Daoy (cell line): ENCODE data around the gene CKAP5. TPM values are rescaled to one million over a fixed set of nuclear protein-coding genes. Genes with fewer than 3 reads are reported as not detected.
"Not testable (repeated sequence)": the region's sequence is repeated elsewhere in the genome, so short reads cannot be mapped to it uniquely, and the experiment has no call there.

Experiments
- DNase-seq: peaks from one replicate; pipeline ENCODE4 v3.0.0-alpha.2; 2015; ENCODE audit warnings: low read depth
- total RNA-seq: library from RNA; depleted of rRNA; stranded (reverse); fragments of >200 nt; shearing (Covaris generic); gene quantifications from 2 replicates; pipeline ENCODE4 v1.2.3, GENCODE V29; 2014

CKAP5 gene
- total RNA-seq, 1 experiment from 2014 or later, result 96.6 TPM

DNA sequence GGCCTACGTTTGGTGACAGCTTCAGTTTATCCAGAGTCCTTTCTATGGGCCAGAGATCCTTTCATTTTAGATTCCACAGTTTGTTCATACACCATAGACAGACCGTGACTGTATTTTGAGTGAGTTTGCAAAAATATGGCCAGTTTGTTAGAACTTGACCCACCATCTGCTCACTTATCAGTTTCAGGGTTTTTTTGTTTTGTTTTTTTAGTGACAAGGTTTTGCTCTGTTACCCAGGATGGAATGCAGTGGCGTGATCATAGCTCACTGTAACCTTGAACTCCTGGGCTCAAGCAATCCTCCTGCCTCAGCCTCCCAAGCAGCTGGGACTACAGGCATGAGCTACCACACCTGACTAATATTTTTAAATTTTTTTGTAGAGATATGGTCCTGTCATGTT lies 9.1 kb upstream of the CKAP5 start:
- DNase-seq, result no peak

DNA sequence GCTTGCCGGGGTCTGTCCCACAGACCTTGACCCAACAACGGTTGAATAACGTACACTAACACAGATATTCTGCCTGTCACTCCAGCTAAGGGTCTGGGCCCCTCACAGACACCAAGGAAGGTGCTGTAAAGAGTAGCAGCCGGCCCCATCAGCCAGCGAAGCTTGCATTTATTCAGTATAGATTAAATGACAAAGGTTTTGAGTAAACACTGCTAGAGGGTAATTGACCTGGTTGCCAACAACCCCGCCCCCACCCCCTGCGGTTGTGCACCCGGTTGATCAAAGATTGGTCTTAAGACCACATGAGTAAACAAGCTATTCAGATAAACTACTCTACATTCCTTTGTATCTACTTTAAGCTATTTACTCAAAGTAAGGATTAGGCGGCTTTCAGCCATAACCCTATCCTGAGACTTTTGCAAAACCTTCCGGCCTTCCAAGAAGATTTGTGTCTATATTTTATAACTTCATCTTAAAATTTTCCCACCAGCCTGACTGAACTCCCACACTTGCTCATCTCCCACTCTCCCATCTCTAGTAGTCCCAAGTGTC lies 4.8 kb upstream of the CKAP5 start:
- no peak for DNase-seq

DNA sequence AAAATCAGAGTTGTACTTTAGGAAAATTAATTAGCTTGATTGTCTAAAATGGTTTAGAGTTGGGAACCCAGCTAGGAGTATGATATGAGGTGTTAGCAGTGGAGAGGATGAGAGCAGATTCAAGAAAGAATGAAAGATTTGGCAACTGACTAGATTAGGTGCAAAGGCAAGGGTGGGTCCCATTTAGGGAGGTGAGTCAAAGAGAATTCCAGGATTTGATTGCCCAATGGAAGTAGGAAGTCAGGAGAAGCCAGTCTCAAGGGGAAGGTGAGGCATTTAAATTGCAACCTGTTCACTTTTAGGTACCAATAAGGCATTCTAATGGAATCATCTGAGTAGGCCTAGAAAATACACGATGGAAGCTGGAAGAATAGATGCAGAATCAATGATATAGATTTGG lies 3.6 kb upstream of the CKAP5 start:
- no peak for DNase-seq

DNA sequence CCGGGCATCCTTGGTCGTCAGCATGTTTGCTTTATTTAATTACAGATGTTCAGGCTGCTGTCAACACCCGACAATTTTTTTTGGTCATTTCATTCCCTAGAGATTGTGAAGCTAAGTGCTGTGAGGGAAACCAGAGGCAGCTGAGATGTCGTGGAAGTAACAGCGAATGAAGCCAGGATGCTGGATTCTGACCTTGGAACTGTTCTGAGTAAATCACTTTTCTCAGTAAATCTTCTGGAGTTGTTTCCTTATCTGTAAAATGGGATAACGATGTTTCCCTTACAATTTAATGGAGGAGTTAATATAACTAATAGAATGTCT lies 390 bp upstream of the CKAP5 start:
- DNase-seq, result no peak

DNA sequence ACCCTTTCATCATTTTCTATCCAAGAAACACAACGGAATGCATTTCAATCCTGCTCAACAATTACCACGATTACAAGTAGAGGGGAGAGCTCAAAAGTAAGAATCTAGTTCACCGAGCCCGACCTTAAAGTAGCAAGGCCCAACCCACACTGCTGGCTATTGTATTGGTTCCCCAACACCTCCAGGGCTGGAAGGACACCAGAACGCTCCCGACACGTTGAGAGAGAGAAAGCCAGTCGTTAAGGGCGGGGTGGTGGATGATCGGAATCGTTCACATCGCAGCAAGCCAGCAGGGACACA lies 690 bp downstream of the CKAP5 start:
- no peak for DNase-seq

DNA sequence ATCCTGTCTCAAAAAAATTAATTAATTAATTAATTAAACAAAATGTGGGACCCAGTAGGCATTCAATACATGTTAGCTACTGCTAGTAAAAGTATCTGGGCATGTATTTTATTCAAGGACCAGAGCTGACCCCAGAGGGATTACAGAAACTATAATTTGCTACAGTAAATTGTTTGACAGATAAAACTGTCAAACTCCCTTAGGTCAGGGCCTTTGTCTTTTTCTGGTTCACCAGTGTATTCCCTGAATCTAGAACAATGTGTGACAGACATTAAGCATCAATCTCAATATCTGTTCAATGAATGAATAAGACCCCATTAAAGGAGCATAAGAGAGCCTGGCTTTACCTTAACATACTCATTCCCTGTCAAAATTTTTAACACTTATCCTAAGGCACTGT lies 6.0 kb downstream of the CKAP5 start:
- no peak for DNase-seq

DNA sequence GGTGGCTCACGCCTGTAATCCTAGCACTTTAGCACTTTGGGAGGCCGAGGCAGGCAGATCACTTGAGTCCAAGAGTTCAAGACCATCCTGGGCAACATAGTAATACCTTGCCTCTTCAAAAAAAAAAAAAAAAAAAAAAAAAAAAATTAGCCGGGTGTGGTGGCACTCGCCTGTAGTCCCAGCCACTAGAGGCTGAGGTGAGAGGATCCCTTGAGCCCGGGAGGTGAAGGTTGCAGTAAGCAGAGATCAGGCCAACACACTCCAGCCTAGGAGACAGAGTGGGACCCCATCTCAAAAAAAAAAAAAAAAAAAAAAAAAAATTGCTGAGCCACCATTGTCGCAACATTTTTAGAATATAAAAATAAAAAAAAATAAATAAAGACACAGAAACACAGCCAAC lies 7.6 kb downstream of the CKAP5 start:
- no peak for DNase-seq

DNA sequence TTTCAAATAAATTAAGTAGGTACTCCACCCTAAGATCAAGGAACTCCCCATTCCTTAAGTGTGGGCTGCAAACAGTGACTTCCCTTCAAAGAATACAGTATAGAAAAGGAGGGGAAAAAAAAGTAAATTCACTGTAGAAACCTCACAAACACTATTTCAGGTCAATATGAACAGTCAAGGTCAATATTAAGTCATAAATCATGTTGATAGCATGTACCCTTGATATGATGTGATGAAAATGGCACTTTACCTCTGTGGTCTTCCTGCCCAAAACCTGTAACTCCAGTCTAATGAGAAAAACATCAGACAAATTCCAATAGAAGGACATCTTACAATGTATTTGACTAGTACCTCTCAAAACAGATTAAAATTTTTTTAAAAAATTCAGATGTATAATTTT lies 8.2 kb downstream of the CKAP5 start:
- DNase-seq, result no peak

DNA sequence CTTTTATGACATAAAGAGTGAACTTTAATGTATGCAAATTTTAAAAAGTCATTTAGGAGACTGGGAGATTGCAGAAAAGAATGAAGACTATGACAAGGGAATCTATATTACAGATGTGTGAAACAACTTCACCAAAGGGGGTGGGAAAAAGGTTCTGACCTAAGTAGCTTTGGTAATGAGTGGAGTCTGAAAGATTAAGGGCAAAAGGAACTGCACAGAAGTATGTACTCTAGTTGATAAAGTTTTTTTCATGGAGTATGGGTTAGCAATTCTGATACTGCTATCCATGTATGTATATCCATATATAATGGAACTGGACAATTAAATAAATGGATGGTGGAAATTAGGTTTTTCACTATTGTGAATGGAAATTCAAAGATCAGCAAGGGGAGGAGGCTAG lies 9.2 kb downstream of the CKAP5 start:
- DNase-seq, result no peak

DNA sequence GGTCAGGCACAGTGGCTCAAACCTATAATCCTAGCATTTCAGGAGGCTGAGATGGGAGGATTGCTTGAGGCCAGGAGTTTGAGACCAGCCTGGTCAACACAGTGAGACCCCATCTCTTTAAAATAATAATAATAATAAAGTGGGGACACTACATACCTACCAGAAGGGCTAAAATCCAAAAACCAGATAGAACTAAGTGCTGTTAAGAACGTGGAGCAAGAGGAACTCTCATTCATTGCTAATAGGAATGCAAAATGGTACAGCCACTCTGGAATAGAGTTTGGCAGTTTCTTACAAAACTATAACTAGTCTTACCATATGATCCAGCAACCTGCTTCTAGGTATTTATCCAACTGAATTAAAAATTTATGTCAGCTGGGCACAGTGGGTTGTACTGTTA lies 9.6 kb downstream of the CKAP5 start:
- DNase-seq, result no peak

DNA sequence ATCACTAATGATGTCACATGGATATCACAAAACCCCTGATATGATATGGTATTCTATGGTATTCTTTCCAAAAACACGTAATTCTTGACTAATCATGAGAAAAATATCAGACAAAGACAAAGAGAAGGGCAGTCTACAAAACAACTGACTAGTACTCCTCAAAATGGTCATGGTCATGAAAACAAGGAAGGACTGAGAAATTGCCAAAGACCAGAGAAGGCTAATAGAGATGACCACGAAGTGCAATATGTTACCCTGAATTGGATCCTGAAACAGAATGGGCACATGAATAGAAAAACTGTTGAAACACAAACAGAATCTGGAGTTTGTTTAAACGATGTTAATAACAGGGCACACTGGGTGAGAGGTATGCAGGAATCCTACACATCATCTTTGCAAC lies 10.2 kb downstream of the CKAP5 start:
- no peak for DNase-seq

DNA sequence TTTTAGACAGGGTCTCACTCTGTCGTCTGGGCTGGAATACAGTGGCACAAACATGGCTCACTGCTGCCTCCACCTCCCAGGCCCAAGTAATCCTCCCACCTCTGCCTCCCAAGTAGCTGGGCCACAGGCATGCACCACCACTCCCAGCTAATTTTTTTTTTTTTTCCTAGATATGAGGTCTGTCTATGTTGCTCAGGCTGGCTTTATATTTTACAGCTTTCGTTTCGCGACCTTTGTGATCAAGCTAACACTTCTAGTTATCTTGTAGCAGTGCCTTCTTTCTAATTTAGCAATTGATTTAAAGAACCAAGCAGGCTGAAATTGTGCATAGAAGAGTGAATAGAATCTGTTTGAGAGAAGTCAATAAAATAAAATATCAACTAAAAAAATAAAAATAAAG lies 11.3 kb downstream of the CKAP5 start:
- no peak for DNase-seq

DNA sequence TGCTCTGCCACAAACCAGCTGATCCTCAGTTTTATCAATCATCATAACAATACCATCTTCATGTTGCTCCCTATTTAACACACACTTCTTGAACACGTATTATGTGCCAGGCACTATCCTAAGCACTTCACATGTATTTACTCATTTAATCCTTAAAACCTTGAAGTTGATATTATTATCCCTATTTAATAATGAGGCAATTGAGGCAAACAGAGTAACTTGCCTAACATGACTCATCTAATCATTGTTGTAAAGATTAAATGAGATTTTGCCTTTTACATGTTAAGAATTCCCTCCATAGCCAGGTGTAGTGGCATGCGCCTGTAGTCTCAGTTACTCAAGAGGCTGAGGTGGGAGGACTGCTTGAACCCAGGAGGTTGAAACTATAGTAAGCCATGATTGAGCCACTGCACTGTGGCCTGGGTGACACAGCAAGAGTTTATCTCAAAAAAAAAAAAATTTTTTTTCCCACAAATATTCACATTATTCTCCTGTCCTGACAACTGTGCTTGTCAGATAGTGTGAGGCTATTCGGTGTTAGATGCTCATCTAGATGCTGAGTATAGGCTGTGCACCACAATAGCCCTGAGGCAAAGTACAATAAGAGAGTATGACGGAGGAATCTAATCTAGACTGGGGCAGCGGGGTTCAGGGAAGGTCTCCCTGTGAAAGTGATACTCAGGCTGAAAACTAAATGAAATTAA lies 13.4 kb downstream of the CKAP5 start:
- no peak for DNase-seq

DNA sequence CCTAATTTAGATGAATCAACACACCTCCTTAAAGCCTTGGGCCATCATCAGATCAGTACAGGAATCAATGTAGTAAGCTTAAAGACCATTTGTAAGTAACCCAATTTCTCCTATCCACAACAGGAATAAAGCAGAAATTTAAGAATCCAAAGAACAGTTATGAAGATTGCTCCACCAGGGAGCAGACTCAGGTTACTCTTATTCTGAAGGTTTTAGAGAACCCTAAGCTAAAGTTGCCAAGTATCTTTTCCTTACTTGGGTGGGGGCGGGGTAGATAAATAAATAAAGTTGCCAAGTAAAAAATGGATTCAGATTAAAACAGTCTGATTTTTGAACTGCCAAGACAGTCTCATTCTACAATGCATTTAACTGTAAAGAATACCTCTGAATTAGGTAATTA lies 18.1 kb downstream of the CKAP5 start:
- no peak for DNase-seq

DNA sequence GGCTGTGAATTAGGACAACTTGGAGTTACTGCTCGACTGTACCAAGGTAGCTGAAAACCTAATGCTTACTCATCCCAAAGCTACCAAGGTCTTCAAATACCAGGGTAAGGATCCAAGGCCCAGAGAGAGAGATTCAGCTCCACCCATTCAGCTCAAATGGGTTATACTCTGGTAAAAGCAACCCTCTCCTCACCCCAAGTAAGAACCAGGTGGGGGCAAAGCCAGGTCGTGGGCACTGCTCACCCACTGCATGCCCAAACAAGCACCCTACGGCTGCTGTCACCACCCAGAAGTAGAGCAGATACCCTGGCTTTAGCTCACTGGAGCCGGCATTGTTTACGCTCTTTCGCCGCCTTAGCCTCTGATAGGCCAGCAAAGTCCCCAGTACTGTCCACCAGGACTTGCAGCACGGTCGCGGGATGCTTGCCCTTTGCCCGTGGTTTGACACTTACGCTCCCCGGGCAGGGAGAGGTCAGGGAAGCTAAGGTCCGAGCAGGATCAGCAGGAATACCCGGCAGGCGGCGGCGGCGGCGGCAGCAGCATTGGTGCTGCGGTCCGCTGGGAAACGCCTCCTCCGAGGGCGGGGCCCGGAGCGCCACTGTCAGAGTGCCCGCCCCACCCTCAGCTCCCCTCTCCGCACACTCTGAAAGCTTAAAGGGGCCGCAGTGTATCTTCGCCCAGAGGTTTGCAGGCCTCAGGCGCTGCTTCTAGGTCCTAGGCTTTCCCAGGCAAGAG lies 19.6 kb downstream of the CKAP5 start:
- DNase-seq, result peak; percentile 75

DNA sequence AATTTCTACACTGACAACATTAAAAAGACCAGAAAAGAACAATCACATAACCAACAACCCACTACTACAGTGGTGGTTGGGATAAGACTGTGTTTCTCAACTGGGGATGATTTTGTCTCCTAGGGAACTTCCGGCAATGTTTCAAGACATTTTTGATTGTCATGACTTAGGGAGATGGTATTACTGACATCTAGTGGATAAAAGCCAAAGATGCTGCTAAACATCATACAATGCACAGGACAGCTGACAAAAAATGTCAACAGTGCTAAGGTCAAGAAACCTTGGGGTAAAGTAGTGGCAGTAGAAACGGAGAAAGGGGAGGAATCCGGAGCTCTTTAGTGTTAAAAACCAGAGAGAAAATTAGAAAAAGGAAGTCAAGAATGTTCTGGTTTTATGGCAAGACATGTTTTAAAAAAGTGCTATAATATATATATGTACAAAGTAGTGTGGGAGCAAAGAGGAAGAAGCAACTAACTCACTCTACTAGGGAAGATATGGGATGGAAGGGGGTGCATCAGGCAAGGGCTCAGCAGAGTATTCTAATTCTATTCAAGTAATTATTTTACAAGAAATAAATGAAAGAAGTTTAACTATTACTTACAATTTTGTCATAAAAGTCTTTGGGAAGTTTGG lies 37.2 kb downstream of the CKAP5 start:
- no peak for DNase-seq

DNA sequence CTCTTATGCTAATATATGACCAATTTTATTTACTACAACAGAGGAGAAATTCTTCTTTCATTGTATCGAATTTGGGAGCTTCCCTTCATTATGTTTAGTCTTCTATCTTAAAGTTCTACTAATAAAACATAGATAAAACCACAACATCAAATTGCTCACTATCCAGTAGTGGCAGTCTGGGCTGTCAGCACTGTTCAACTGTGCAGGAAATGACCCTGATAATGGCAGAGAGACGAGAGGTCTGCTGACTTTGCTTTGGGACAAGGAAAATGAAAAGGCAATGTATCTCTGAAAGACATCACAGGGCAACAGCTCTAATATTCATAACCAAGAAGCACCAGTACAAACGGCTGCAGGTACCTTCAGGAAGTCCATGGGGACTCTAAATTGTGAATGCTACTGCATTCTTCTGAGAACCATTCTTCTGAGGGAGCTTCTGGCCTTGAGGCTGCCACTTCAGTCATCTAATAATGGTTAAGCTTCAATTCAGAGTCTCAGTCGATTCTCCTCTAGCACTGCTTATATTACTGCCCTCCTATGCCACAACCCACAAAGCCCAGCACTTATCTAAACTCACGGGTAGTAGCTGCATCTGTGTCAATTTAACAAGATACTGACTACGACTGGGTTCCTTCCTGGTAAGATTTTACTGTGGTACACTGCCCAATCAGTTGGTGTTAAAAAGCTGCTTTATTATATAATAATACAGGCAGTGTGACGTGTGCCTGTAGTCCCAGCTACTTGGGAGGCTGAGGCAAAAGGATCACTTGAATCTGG lies 44.2 kb downstream of the CKAP5 start:
- no peak for DNase-seq

DNA sequence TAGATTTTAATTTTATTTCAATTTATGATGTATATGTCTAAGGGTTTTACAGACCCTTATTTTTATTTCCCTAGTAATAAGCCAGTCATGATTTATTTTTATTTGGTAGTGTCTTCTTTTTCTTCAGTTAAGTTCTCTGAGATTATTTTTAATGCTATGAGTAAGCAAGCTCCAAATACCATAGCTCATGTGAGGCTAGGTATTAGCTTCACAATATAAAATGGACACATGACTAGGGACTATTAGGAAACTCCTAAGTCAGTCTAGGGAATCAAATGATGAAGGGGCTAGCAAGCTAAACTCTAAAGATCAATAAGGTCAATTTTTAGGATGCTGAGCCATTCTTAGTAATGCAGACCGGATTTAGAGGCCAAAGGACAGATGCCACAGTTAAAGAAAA lies 45.9 kb downstream of the CKAP5 start:
- no peak for DNase-seq

DNA sequence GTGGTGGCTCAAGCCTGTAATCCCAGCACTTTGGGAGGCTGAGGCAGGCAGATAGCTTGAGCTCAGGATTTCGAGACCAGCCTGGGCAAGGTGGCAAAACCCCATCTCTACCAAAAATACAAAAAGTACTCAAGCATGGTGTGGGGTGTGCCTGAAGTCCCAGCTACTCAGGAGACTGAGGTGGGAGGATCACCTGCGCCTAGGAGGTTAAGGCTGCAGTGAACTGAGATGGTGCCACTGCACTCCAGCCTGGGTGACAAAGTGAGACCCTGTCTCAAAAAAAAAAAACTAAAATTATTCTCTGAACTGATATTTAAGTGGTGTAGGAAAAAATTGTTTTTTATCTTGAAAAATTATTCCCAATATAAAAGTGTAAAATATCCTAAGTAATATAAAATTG lies 46.4 kb downstream of the CKAP5 start:
- DNase-seq, result not testable (repeated sequence)

DNA sequence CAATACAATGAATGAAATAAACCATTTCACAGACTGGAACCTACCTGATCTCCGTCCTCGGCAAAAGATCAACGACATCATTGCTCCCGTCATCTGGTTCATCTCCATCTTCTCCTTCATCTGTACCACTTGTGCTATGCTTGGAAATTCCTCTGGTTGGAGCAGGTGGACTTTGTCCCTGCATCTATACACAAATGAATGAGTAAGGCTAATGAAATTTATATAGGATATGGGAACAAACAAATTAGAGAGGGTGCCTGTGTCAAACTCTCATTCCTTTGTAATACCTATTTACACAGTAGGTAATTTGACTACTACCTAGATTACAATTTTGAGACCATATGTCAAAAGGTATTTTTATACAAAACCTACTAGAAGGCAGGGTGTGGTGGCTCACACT lies 67.7 kb downstream of the CKAP5 start:
- no peak for DNase-seq

DNA sequence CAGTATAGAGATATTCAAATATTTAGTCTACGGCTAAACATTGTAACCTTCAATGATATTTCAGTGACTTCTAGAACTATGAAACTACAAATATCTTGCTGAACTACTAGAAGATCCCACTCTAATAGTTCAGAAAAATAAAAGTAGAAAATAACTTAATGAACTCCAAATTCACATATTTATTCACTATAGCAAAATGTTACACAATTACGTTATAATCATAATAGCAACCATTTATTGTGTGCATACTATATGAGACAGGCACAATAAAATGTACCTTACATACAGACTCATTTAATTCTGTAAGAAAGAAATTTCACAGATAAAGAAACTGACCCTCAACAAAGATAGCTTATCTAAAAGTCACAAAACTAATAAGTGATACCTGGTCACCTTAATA lies 69.2 kb downstream of the CKAP5 start:
- no peak for DNase-seq

DNA sequence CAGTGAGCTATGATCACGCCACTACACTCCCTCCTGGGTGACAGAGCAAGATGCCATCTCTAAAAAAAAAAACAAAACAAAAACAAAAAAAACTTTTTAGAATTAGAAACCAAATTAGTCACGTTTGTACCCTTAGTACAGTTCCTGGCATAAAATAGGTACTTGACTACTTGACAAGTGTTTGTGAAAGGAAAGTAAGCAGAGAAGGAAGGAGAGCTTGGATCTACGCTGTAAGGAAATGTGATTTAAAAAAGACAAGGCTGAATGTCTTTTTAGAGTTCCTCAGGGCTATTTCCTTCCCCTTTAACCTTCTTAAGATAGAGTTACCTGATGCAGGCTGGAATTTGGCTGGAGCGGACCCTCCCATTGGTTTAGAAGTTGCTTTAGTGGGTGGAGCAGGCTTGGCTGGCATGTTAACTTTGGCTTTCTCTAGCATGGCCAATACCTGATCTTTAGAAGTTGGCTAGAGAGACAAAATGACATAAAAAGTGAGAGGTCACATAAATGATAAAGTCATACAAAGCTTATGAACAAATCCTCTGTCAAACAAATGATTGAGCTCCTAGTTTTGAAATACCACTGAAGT lies 76.4 kb downstream of the CKAP5 start:
- no peak for DNase-seq
